HepG2 (cell line): ENCODE data around the gene RREB1. TPM values are rescaled to one million over a fixed set of nuclear protein-coding genes. Genes with fewer than 3 reads are reported as not detected.

ENCODE experiments used
- ATAC-seq: fragments of 200-7000 bp; cut with Tn5 transposase; 3 replicates; pipeline ENCODE4 v1.9.1; 2020; ENCODE audit warnings: mild to moderate bottlenecking, moderate library complexity
- BruUV-seq: library from RNA; stranded (reverse); fragments of 400-500 nt; replicated peaks from 2 replicates; lab custom pipeline; 2021; lab: Mats Ljungman, UMichigan
- CTCF ChIA-PET: fragments of 300-600 bp; formaldehyde crosslinking; extraction: SDS; loops from one replicate; lab custom pipeline; 2021; ENCODE audit warnings: low total read pairs, inconsistent platforms, low intra/inter-chr PET ratio; lab: Yijun Ruan, JAX
- POLR2A ChIA-PET: fragments of 350-600 bp; sonication (Branson Sonifier 250); formaldehyde crosslinking; loops from one replicate; lab custom pipeline; 2020; ENCODE audit warnings: antibody characterized with exemption, inconsistent platforms; lab: Yijun Ruan, JAX
- DNase-seq: peaks from one replicate; pipeline ENCODE4 v3.0.0-alpha.2; 2015; ENCODE audit warnings: low spot score
- FAIRE-seq: peaks from 3 replicates; lab custom pipeline; 2011; peaks lifted over from hg19 to GRCh38; lab: Jason Lieb, UNC
- H2AFZ ChIP-seq: one replicate; pipeline ENCODE4 v1.6.1; 2011; ENCODE audit warnings: low read length, inconsistent platforms
- H3K27ac ChIP-seq: fragments of 300-600 bp; 3 replicates; pipeline ENCODE4 v1.8.0; 2011; ENCODE audit warnings: mixed run types, mild to moderate bottlenecking, mixed read lengths, low read length, inconsistent platforms; ENCODE audit not compliant: insufficient read depth; ENCODE audit errors: extremely low read length
- H3K27me3 ChIP-seq, 2 experiments: fragments of 200-600 bp in 1 of 2; 2 replicates in 1 of 2; 3 replicates in 1 of 2; pipeline versions ENCODE4 v1.6.0 to v1.8.0; 2011; ENCODE audit warnings: low read length in 2 of 2, mild to moderate bottlenecking in 2 of 2, moderate library complexity in 2 of 2, inconsistent platforms in 1 of 2; ENCODE audit not compliant: insufficient read depth in 2 of 2, control insufficient read depth in 1 of 2
- H3K36me3 ChIP-seq, 2 experiments: fragments of 200-600 bp in 1 of 2; replicated peaks in 1 of 2; 2 replicates in 1 of 2; 3 replicates in 1 of 2; pipeline versions ENCODE4 v1.5.1 to v1.8.0; 2011; ENCODE audit warnings: low read length in 2 of 2, inconsistent platforms in 1 of 2; ENCODE audit not compliant: insufficient read depth in 2 of 2, control insufficient read depth in 1 of 2
- H3K4me1 ChIP-seq: 2 replicates; pipeline ENCODE4 v1.5.1; 2012; ENCODE audit warnings: low read length, inconsistent platforms; ENCODE audit not compliant: insufficient read depth
- H3K4me2 ChIP-seq: 2 replicates; pipeline ENCODE4 v1.6.0; 2011; ENCODE audit warnings: low read depth, low read length, inconsistent platforms
- H3K4me3 ChIP-seq, 3 experiments: fragments of 200-600 bp in 1 of 3; sonication (generic), shearing (Covaris generic) in 1 of 3; replicated peaks in 1 of 3; 2 replicates each; pipeline ENCODE4 v1.5.1; 2011 to 2016; ENCODE audit warnings: low read length in 3 of 3, inconsistent platforms in 2 of 3, low read depth in 2 of 3, mild to moderate bottlenecking in 2 of 3, control low read depth in 1 of 3, mixed read lengths in 1 of 3; ENCODE audit not compliant: insufficient read depth in 1 of 3
- H3K79me2 ChIP-seq: one replicate; pipeline ENCODE4 v1.6.1; 2011; ENCODE audit warnings: low read length, inconsistent platforms; ENCODE audit not compliant: insufficient read depth
- H3K9ac ChIP-seq: 2 replicates; pipeline ENCODE4 v1.6.0; 2011; ENCODE audit warnings: mild to moderate bottlenecking, low read depth, low read length, inconsistent platforms; ENCODE audit not compliant: insufficient read depth
- H3K9me3 ChIP-seq: 2 replicates; pipeline ENCODE4 v1.5.1; 2012; ENCODE audit warnings: mild to moderate bottlenecking, low read length
- H4K20me1 ChIP-seq: 2 replicates; pipeline ENCODE4 v1.6.0; 2011; ENCODE audit warnings: inconsistent platforms, mild to moderate bottlenecking, low read length, moderate library complexity; ENCODE audit not compliant: insufficient read depth
- JARID2 ChIP-seq: sonication (generic); formaldehyde crosslinking; IDR thresholded peaks from 2 replicates; pipeline ENCODE4 v1.8.1; 2023; ENCODE audit warnings: missing genetic modification reagents, inconsistent platforms; ENCODE audit not compliant: insufficient replicate concordance
- MTF1 ChIP-seq: sonication (generic); formaldehyde crosslinking; IDR thresholded peaks from 2 replicates; pipeline ENCODE4 v1.5.0; 2020; ENCODE audit warnings: missing genetic modification reagents
- SRSF9 ChIP-seq: fragments of 200-400 bp; formaldehyde crosslinking; IDR thresholded peaks from 2 replicates; pipeline ENCODE4 v1.6.1; 2018; ENCODE audit warnings: borderline replicate concordance, mild to moderate bottlenecking, low read depth, low read length; ENCODE audit not compliant: insufficient read depth, poor library complexity, severe bottlenecking
- TSC22D2 ChIP-seq: sonication (generic); formaldehyde crosslinking; IDR thresholded peaks from 2 replicates; pipeline ENCODE4 v1.5.1; 2020; ENCODE audit warnings: missing genetic modification reagents, mild to moderate bottlenecking, borderline replicate concordance
- ZNF124 ChIP-seq: sonication (generic); formaldehyde crosslinking; IDR thresholded peaks from 2 replicates; pipeline ENCODE4 v1.4.0; 2020; ENCODE audit warnings: missing genetic modification reagents
- ZNF569 ChIP-seq: sonication (generic); formaldehyde crosslinking; IDR thresholded peaks from 2 replicates; pipeline ENCODE4 v1.5.0; 2020; ENCODE audit warnings: mild to moderate bottlenecking, missing genetic modification reagents, moderate library complexity, borderline replicate concordance
- WGBS: methylation state at CpG from one replicate; pipeline ENCODE4 v1.1.6; 2017; ENCODE audit warnings: low lambda C conversion rate; 5-methylcytosine and 5-hydroxymethylcytosine counted together
- in situ Hi-C: cut with HindIII; loops from 2 replicates; pipeline ENCODE4 v1.10.0; 2017; ENCODE audit warnings: low pct_unique_long_range_greater_than_20kb; ENCODE audit not compliant: extremely low pct_ligation_motif_present
- intact Hi-C: fragments of 100-400 bp; cut with micrococcal nuclease; formaldehyde crosslinking; loops from one replicate; pipeline ENCODE4 v1.10.0; 2022; ENCODE audit not compliant: unreplicated experiment
- polyA plus RNA-seq, 8 experiments: library from polyadenylated mRNA; depleted of rRNA in 3 of 8; stranded (reverse) in 7 of 8; unstranded in 1 of 8; fragments of >200 nt; fragmentation: Illumina TruSeq in 4 of 8; extraction: Trizol in 4 of 8; gene quantifications; 2 replicates each; pipeline versions ENCODE4 v1.2.1 to v1.2.3, GENCODE V29; 2011 to 2016; ENCODE audit warnings: low read depth in 4 of 8, missing spikeins in 1 of 8, mixed read lengths in 1 of 8; ENCODE audit not compliant: insufficient read depth in 1 of 8
- total RNA-seq, 5 experiments: library from RNA; depleted of rRNA; stranded (reverse); fragments of >200 nt; fragmentation: Illumina TruSeq; extraction: Trizol; gene quantifications; 2 replicates each; pipeline ENCODE4 v1.2.3, GENCODE V29; 2016; ENCODE audit warnings: low read depth in 1 of 5
- TF ChIP-seq, protein P1 (sequence below): sonication (generic); formaldehyde crosslinking; IDR thresholded peaks from 2 replicates; pipeline ENCODE4 v1.5.1; 2020; ENCODE audit warnings: mild to moderate bottlenecking, missing genetic modification reagents
- TF ChIP-seq, protein P2 (sequence below): IDR thresholded peaks from 2 replicates; pipeline ENCODE4 v1.6.1; 2016; ENCODE audit warnings: missing compliant biosample characterization, missing genetic modification reagents, borderline replicate concordance
- TF ChIP-seq, protein P3 (sequence below): sonication (generic); formaldehyde crosslinking; IDR thresholded peaks from 2 replicates; pipeline ENCODE4 v1.4.0; 2020; ENCODE audit warnings: mild to moderate bottlenecking, missing genetic modification reagents

Gene RREB1
- total and polyA plus RNA-seq, 2 of the 13 experiments (the other 11 are each of a cell fraction or from before 2014, with no cell fraction given), result 6.1 to 23.2 TPM

DNA sequence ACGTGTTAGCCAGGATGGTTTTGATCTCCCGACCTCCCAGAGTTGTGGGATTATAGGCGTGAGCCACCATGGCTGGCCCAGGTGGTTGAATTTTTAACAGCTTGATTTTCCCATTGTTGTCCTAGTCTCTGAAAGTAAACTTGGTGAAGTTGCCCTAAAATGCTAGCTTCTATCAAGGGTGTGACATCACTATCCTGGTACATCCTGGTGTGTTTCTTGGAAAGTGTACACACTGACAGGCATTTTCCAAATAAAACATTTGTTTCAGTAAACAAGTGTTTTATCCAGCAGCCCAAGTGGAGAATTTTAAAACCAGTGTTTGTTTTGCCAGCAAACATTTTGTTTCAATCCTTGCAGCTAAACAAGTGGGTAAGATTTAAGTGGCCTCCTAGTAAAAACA, 40.5 kb upstream of the RREB1 start (continued):
- TF ChIP-seq, protein P1, sequence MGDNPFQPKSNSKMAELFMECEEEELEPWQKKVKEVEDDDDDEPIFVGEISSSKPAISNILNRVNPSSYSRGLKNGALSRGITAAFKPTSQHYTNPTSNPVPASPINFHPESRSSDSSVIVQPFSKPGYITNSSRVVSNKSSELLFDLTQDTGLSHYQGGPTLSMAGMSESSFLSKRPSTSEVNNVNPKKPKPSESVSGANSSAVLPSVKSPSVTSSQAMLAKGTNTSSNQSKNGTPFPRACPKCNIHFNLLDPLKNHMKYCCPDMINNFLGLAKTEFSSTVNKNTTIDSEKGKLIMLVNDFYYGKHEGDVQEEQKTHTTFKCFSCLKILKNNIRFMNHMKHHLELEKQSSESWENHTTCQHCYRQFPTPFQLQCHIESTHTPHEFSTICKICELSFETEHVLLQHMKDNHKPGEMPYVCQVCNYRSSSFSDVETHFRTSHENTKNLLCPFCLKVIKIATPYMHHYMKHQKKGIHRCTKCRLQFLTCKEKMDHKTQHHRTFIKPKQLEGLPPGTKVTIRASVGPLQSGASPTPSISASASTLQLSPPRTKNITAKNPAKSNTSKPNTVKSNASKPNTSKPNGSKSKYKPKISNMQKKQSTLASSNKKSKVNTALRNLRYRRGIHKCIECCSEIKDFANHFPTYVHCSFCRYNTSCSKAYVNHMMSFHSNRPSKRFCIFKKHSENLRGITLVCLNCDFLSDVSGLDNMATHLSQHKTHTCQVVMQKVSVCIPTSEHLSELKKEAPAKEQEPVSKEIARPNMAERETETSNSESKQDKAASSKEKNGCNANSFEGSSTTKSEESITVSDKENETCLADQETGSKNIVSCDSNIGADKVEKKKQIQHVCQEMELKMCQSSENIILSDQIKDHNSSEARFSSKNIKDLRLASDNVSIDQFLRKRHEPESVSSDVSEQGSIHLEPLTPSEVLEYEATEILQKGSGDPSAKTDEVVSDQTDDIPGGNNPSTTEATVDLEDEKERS (CRISPR knock-in tag), result no peak
- TF ChIP-seq SRSF9, result no peak
- TF ChIP-seq MTF1, result no peak
- TF ChIP-seq, protein P2, sequence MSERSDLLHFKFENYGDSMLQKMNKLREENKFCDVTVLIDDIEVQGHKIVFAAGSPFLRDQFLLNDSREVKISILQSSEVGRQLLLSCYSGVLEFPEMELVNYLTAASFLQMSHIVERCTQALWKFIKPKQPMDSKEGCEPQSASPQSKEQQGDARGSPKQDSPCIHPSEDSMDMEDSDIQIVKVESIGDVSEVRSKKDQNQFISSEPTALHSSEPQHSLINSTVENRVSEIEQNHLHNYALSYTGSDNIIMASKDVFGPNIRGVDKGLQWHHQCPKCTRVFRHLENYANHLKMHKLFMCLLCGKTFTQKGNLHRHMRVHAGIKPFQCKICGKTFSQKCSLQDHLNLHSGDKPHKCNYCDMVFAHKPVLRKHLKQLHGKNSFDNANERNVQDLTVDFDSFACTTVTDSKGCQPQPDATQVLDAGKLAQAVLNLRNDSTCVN (CRISPR knock-in tag), result no peak

DNA sequence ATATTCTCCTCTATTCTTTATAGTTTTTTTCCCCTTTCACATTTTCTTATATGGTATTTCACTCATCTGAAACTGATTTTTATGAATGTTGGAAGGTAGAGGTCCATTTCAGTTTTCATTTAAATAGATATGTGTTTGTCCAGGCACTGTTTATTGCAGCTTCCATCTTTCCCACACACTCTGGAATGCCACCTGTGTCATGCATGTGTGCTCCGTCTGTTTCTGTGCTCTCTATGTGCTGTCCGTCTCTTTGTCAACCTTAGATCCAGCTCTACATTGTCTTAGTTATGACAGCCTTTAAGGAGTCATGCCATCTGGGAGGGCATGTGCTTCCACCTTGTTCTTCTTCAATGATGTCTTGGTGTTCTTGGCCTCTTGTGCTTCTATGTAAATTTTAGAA, 36.4 kb upstream of the RREB1 start:
- no peak overlapping the region for H3K9ac ChIP-seq
- TF ChIP-seq JARID2 (CRISPR knock-in tag) (no peak), ZNF569 (no peak), ZNF124 (no peak), TSC22D2 (CRISPR knock-in tag) (no peak)
- TF ChIP-seq, protein P3, sequence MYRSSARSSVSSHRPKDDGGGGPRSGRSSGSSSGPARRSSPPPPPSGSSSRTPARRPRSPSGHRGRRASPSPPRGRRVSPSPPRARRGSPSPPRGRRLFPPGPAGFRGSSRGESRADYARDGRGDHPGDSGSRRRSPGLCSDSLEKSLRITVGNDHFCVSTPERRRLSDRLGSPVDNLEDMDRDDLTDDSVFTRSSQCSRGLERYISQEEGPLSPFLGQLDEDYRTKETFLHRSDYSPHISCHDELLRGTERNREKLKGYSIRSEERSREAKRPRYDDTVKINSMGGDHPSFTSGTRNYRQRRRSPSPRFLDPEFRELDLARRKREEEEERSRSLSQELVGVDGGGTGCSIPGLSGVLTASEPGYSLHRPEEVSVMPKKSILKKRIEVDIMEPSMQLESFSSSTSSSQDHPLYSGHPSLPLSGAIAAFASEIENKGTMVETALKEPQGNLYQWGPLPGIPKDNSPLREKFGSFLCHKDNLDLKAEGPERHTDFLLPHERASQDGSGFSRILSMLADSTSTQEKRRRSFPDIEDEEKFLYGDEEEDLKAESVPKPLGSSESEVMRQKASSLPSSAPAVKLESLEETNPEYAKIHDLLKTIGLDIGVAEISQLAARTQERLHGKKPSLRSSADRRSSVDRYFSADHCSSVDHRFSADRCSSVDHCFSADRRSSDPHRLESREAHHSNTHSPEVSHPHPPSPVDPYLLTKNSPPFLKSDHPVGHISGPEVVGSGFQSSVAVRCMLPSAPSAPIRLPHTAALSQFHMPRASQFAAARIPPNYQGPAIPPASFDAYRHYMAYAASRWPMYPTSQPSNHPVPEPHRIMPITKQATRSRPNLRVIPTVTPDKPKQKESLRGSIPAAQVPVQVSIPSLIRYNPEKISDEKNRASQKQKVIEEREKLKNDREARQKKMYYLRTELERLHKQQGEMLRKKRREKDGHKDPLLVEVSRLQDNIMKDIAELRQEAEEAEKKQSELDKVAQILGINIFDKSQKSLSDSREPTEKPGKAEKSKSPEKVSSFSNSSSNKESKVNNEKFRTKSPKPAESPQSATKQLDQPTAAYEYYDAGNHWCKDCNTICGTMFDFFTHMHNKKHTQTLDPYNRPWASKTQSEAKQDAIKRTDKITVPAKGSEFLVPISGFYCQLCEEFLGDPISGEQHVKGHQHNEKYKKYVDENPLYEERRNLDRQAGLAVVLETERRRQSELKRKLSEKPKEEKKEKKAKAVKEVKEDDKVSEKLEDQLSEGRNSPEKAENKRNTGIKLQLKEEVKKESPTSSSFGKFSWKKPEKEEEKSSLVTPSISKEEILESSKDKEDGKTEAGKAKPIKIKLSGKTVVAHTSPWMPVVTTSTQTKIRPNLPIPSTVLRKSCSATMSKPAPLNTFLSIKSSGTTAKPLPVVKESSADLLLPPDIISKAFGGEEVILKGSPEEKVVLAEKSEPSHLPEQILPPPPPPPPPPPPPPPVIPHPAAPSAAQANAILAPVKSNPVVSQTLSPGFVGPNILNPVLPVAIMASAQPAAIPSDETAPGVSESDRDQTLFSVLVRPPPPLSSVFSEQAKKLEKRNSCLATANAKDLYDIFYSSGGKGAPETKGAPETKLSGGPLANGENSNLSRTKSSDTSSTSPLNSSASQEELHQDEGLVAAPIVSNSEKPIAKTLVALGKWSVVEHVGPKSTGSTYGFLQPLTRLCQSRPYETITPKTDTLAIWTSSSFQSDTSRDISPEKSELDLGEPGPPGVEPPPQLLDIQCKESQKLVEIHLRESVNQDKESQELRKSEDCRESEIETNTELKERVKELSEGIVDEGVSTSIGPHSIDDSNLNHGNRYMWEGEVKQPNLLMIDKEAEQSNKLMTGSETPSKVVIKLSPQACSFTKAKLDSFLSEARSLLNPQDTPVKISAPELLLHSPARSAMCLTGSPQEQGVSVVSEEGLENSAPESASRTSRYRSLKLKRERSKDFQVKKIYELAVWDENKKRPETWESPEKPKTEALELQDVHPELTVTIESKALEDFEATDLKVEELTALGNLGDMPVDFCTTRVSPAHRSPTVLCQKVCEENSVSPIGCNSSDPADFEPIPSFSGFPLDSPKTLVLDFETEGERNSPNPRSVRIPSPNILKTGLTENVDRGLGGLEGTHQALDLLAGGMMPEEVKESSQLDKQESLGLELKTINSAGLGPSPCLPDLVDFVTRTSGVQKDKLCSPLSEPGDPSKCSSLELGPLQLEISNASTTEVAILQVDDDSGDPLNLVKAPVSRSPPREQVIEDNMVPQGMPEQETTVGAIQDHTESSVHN (CRISPR knock-in tag), result no peak

More for the DNA sequence above, 36.4 kb upstream of the RREB1 start:
- H3K27me3 ChIP-seq, result no peaks in the 10 kb centered on the region
- H3K36me3 ChIP-seq, result no peaks in the 10 kb centered on the region
- no TSS peak for BruUV-seq
- 39% methylated on average over 2 of the region's 2 CpGs for WGBS
- no peak overlapping the region for H2AFZ ChIP-seq
- no peak for FAIRE-seq
- no peak overlapping the region for H3K4me2 ChIP-seq
- no peak overlapping the region for H3K4me3 ChIP-seq
- in situ Hi-C loops (no loop called here), intact Hi-C loops (no loop called here)
- no peaks in the 10 kb centered on the region for H3K4me1 ChIP-seq
- POLR2A ChIA-PET, result interaction anchor here (1.0 kb wide), 1 partner anchor 37 kb away, joined by 3 read pairs; no protein-coding TSS in a partner anchor
- DNase-seq, result no peak
- CTCF ChIA-PET, result no interaction called here
- ATAC-seq, result no peak
- no peaks in the 10 kb centered on the region for H3K9me3 ChIP-seq
- H4K20me1 ChIP-seq, result no peaks in the 10 kb centered on the region
- no peak overlapping the region for H3K27ac ChIP-seq
- no peaks in the 10 kb centered on the region for H3K79me2 ChIP-seq
